ENCODE data around the gene MSTN. TPM values are rescaled to one million over a fixed set of nuclear protein-coding genes. Genes with fewer than 3 reads are reported as not detected.

The MSTN gene
- total RNA-seq, 3 donors from 2014 or later = 0.64 to 0.73 (median 0.66) TPM

- intact Hi-C loops (cut with DNase I; ENCODE audit: low total_unique reads) = loop anchor here (5.0 kb wide), 1 partner anchor 173 kb away; no protein-coding TSS in a partner anchor
- Histone ChIP-seq H3K9me3 (no peaks in the 10 kb centered on the region), H3K36me3 (no peaks in the 10 kb centered on the region), H3K27me3 (no peaks in the 10 kb centered on the region), H3K4me1 (no peaks in the 10 kb centered on the region), H3K4me3 (no peak overlapping the region), H3K27ac (no peak overlapping the region)
- TF ChIP-seq POLR2A (IDR thresholded peaks at IDR 0.05) = no peak
- no peak for TF ChIP-seq POLR2AphosphoS5 (IDR thresholded peaks at IDR 0.05)
- no peak for TF ChIP-seq CTCF (IDR thresholded peaks at IDR 0.05)
- no peak for DNase-seq (ENCODE audit: low spot score in 2 of 2)
These were observed 2.5 kb downstream of the MSTN start for GRCh38 chr2:190060019-190060418.

- Histone ChIP-seq H3K9me3 (no peaks in the 10 kb centered on the region), H3K27me3 (no peaks in the 10 kb centered on the region), H3K4me1 (no peaks in the 10 kb centered on the region), H3K36me3 (no peaks in the 10 kb centered on the region), H3K4me3 (no peak overlapping the region), H3K27ac (no peak overlapping the region)
- no peak for TF ChIP-seq CTCF (IDR thresholded peaks at IDR 0.05)
- TF ChIP-seq POLR2A (IDR thresholded peaks at IDR 0.05) = no peak
- TF ChIP-seq POLR2AphosphoS5 (IDR thresholded peaks at IDR 0.05) = no peak
- intact Hi-C loops (cut with DNase I; ENCODE audit: low total_unique reads) = no loop called here
- DNase-seq (ENCODE audit: low spot score in 2 of 2) = no peak
These were observed 9.1 kb downstream of the MSTN start for GRCh38 chr2:190053426-190053825.

GRCh38 chr2:190052307-190052706 lies 10.2 kb downstream of the MSTN start:
- no peak for DNase-seq (ENCODE audit: low spot score in 2 of 2)
- Histone ChIP-seq H3K4me3 (no peak overlapping the region), H3K4me1 (no peaks in the 10 kb centered on the region), H3K9me3 (no peaks in the 10 kb centered on the region), H3K27me3 (no peaks in the 10 kb centered on the region), H3K36me3 (no peaks in the 10 kb centered on the region), H3K27ac (no peak overlapping the region)
- TF ChIP-seq POLR2AphosphoS5 (IDR thresholded peaks at IDR 0.05) = no peak
- no peak for TF ChIP-seq CTCF (IDR thresholded peaks at IDR 0.05)
- TF ChIP-seq POLR2A (IDR thresholded peaks at IDR 0.05) = no peak
- intact Hi-C loops (cut with DNase I; ENCODE audit: low total_unique reads) = no loop called here

- Histone ChIP-seq H3K36me3 (no peaks in the 10 kb centered on the region), H3K27ac (no peak overlapping the region), H3K9me3 (no peaks in the 10 kb centered on the region), H3K4me3 (no peak overlapping the region), H3K27me3 (no peaks in the 10 kb centered on the region), H3K4me1 (no peaks in the 10 kb centered on the region)
- no peak for TF ChIP-seq POLR2A (IDR thresholded peaks at IDR 0.05)
- TF ChIP-seq CTCF (IDR thresholded peaks at IDR 0.05) = no peak
- TF ChIP-seq POLR2AphosphoS5 (IDR thresholded peaks at IDR 0.05) = no peak
- no peak for DNase-seq (ENCODE audit: low spot score in 2 of 2)
- intact Hi-C loops (cut with DNase I; ENCODE audit: low total_unique reads) = no loop called here
These were observed 11.3 kb downstream of the MSTN start for GRCh38 chr2:190051223-190051622.

GRCh38 chr2:190050001-190050400 lies 12.5 kb downstream of the MSTN start:
- intact Hi-C loops (cut with DNase I; ENCODE audit: low total_unique reads) = no loop called here
- no peak for DNase-seq (ENCODE audit: low spot score in 2 of 2)

More at GRCh38 chr2:190050001-190050400, 12.5 kb downstream of the MSTN start:
- Histone ChIP-seq H3K36me3 (no peaks in the 10 kb centered on the region), H3K27me3 (no peaks in the 10 kb centered on the region), H3K27ac (no peak overlapping the region), H3K4me3 (no peak overlapping the region), H3K4me1 (no peaks in the 10 kb centered on the region), H3K9me3 (no peaks in the 10 kb centered on the region)
- TF ChIP-seq POLR2AphosphoS5 (IDR thresholded peaks at IDR 0.05) = no peak
- TF ChIP-seq CTCF (IDR thresholded peaks at IDR 0.05) = no peak
- no peak for TF ChIP-seq POLR2A (IDR thresholded peaks at IDR 0.05)

Measured in breast epithelium (tissue), 4 donors.